CD4-positive, alpha-beta T cell (primary cell): ENCODE data around the gene ACP4. TPM values are rescaled to one million over a fixed set of nuclear protein-coding genes. Genes with fewer than 3 reads are reported as not detected.
"Not testable (repeated sequence)": the region's sequence is repeated elsewhere in the genome, so short reads cannot be mapped to it uniquely, and the experiment has no call there.

ENCODE experiments used
- ATAC-seq: fragments of 200-7000 bp; cut with Tn5 transposase; one replicate; pipeline ENCODE4 v1.10.0; 2022; ENCODE audit warnings: mild to moderate bottlenecking; ENCODE audit not compliant: poor library complexity
- CTCF ChIA-PET: fragments of 350-600 bp; sonication (Branson Sonifier 250); formaldehyde crosslinking; loops from one replicate; lab custom pipeline; 2021; ENCODE audit warnings: antibody characterized with exemption, inconsistent platforms; lab: Charles Lee
- POLR2A ChIA-PET: fragments of 350-600 bp; sonication (Branson Sonifier 250); formaldehyde crosslinking; loops from one replicate; lab custom pipeline; 2021; ENCODE audit warnings: antibody characterized with exemption, inconsistent platforms; lab: Charles Lee
- DNase-seq, 14 experiments: peaks; one replicate each; pipeline ENCODE4 v3.0.0-alpha.2; 2013 to 2020; ENCODE audit warnings: mixed read lengths in 2 of 14
- H3K27ac ChIP-seq, 2 donors: one replicate each; pipeline versions ENCODE4 v1.5.1 to v1.7.0; 2013; ENCODE audit warnings: low read length in 2 of 2, low read depth in 1 of 2, mild to moderate bottlenecking in 1 of 2
- H3K27me3 ChIP-seq, 2 experiments: 1 replicate in 1 of 2; 2 replicates in 1 of 2; pipeline versions ENCODE4 v1.6.1 to v1.7.0; 2013; ENCODE audit warnings: low read length in 2 of 2, control low read depth in 1 of 2, mild to moderate bottlenecking in 1 of 2, moderate library complexity in 1 of 2; ENCODE audit not compliant: insufficient read depth in 2 of 2, control insufficient read depth in 1 of 2
- H3K36me3 ChIP-seq: one replicate; pipeline ENCODE4 v1.6.1; 2013; ENCODE audit warnings: low read length, control low read depth; ENCODE audit not compliant: insufficient read depth
- H3K4me1 ChIP-seq: one replicate; pipeline ENCODE4 v1.6.1; 2013; ENCODE audit warnings: low read length, control low read depth; ENCODE audit not compliant: insufficient read depth
- H3K4me3 ChIP-seq: one replicate; pipeline ENCODE4 v1.5.1; 2013; ENCODE audit warnings: mild to moderate bottlenecking, low read length, moderate library complexity
- H3K9me3 ChIP-seq, 2 experiments: 1 replicate in 1 of 2; 2 replicates in 1 of 2; pipeline versions ENCODE4 v1.6.1 to v1.7.0; 2013; ENCODE audit warnings: low read length in 2 of 2, mild to moderate bottlenecking in 2 of 2, control low read depth in 1 of 2, moderate library complexity in 1 of 2; ENCODE audit not compliant: control insufficient read depth in 1 of 2, insufficient read depth in 1 of 2
- H3K27ac Mint-ChIP-seq: one replicate; pipeline ENCODE4 v1.8.0; 2020; ENCODE audit warnings: mixed read lengths
- H3K27me3 Mint-ChIP-seq: one replicate; pipeline ENCODE4 v1.8.0; 2021; ENCODE audit warnings: mixed read lengths
- H3K36me3 Mint-ChIP-seq: one replicate; pipeline ENCODE4 v1.8.0; 2021; ENCODE audit warnings: low read depth, mixed read lengths
- H3K4me1 Mint-ChIP-seq: one replicate; pipeline ENCODE4 v1.8.0; 2021; ENCODE audit warnings: low read depth, mixed read lengths
- H3K4me3 Mint-ChIP-seq: one replicate; pipeline ENCODE4 v1.8.0; 2020; ENCODE audit warnings: mild to moderate bottlenecking, mixed read lengths
- H3K9me3 Mint-ChIP-seq: one replicate; pipeline ENCODE4 v1.8.0; 2020; ENCODE audit warnings: mixed read lengths
- CTCF ChIP-seq: fragments of 200-600 bp; IDR thresholded peaks from one replicate; pipeline ENCODE4 v1.8.0; 2022; ENCODE audit warnings: antibody characterized with exemption, mild to moderate bottlenecking
- intact Hi-C, 2 experiments: fragments of 100-400 bp; cut with DNase I in 1 of 2; cut with micrococcal nuclease in 1 of 2; formaldehyde crosslinking; loops; one replicate each; pipeline versions ENCODE4 v1.15.1 to v1.9.0; 2023 to 2025; cut with DNase I, micrococcal nuclease
- total RNA-seq, 174 experiments: library from RNA in 2 of 174; stranded (reverse) in 2 of 174; gene quantifications; one replicate each; pipeline ENCODE4 v1.2.3 and lab custom pipeline; 2021 to 2026

Gene ACP4
- total RNA-seq, 2 experiments from 2014 or later: not detected

- Histone ChIP-seq H3K36me3 (no peaks in the 10 kb centered on the region), H3K27ac (no peak overlapping the region), H3K27me3 (peaks cover 0 to 10% of the 10 kb centered on the region in 2 experiments), H3K4me1 (no peaks in the 10 kb centered on the region), H3K9me3 (peaks cover 0 to 4% of the 10 kb centered on the region in 2 experiments), H3K4me3 (no peak overlapping the region)
- Mint-ChIP-seq H3K36me3 (no peaks in the 10 kb centered on the region), H3K9me3 (no peaks in the 10 kb centered on the region), H3K27ac (no peak overlapping the region), H3K4me3 (no peak overlapping the region), H3K27me3 (peaks cover 46% of the 10 kb centered on the region), H3K4me1 (no peaks in the 10 kb centered on the region)
- DNase-seq (no peak), ATAC-seq (no peak)
- intact Hi-C loops: no loop called here
- CTCF ChIA-PET: no interaction called here
- POLR2A ChIA-PET: no interaction called here
- TF ChIP-seq CTCF: no peak
These were observed 45.0 kb upstream of the ACP4 start for GRCh38 chr19:50745221-50745620.

DNA sequence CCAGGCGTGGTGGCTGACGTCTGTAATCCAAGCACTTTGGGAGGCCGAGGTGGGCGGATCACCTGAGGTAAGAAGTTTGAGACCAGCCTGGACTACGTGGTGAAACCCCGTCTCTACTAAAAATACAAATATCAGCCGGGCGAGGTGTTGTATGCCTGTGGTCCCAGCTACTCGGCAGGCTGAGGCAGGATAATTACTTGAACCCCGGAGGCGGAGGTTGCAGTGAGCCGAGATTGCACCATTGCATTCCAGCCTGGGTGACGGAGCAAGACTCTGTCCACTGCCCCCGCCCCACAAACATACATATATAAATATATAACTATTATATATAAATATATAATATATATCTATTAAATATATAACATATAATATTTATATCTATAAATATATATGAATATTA, 43.1 kb upstream of the ACP4 start:
- H3K4me1 Mint-ChIP-seq, H3K27ac Mint-ChIP-seq, ATAC-seq, DNase-seq, intact Hi-C loops, H3K4me3 ChIP-seq, H3K36me3 Mint-ChIP-seq, H3K27me3 ChIP-seq, H3K9me3 ChIP-seq, H3K9me3 Mint-ChIP-seq, H3K4me3 Mint-ChIP-seq, CTCF ChIA-PET, H3K27ac ChIP-seq, H3K36me3 ChIP-seq, H3K4me1 ChIP-seq: not testable (repeated sequence)
- POLR2A ChIA-PET: interaction anchor here (0.7 kb wide), 1 partner anchor 600 kb away, joined by 3 read pairs; no protein-coding TSS in a partner anchor
- H3K27me3 Mint-ChIP-seq: peaks cover 34% of the 10 kb centered on the region

GRCh38 chr19:50749490-50749889, 40.7 kb upstream of the ACP4 start:
- H3K27ac ChIP-seq: no peak overlapping the region
- no peak for DNase-seq
- intact Hi-C loops: no loop called here
- Mint-ChIP-seq H3K27me3 (peaks cover 34% of the 10 kb centered on the region), H3K9me3 (no peaks in the 10 kb centered on the region), H3K4me3 (no peak overlapping the region), H3K27ac (no peak overlapping the region), H3K36me3 (no peaks in the 10 kb centered on the region), H3K4me1 (no peaks in the 10 kb centered on the region)
- peaks cover 0 to 4% of the 10 kb centered on the region in 2 experiments for H3K9me3 ChIP-seq
- no peaks in the 10 kb centered on the region for H3K4me1 ChIP-seq
- no peaks in the 10 kb centered on the region for H3K36me3 ChIP-seq
- H3K4me3 ChIP-seq: no peak overlapping the region
- peaks cover 0 to 3% of the 10 kb centered on the region in 2 experiments for H3K27me3 ChIP-seq
- POLR2A ChIA-PET: no interaction called here
- ATAC-seq: no peak
- CTCF ChIA-PET: no interaction called here
- TF ChIP-seq CTCF: no peak

- POLR2A ChIA-PET: no interaction called here
- H3K27me3 ChIP-seq: peaks cover 0 to 3% of the 10 kb centered on the region in 2 experiments
- no peak overlapping the region for H3K27ac ChIP-seq
- Mint-ChIP-seq H3K27me3 (peaks cover 38% of the 10 kb centered on the region), H3K4me3 (no peak overlapping the region), H3K9me3 (no peaks in the 10 kb centered on the region), H3K27ac (no peak overlapping the region), H3K36me3 (no peaks in the 10 kb centered on the region), H3K4me1 (no peaks in the 10 kb centered on the region)
- CTCF ChIA-PET: no interaction called here
- ATAC-seq (no peak), DNase-seq (no peak)
- intact Hi-C loops: no loop called here
- H3K36me3 ChIP-seq: no peaks in the 10 kb centered on the region
- H3K4me1 ChIP-seq: no peaks in the 10 kb centered on the region
- no peak overlapping the region for H3K4me3 ChIP-seq
- no peak for TF ChIP-seq CTCF
- peaks cover 0 to 4% of the 10 kb centered on the region in 2 experiments for H3K9me3 ChIP-seq
These were observed 40.2 kb upstream of the ACP4 start for GRCh38 chr19:50750010-50750409.
